ENCODE measurements around the gene AGAP1.

The AGAP1 gene

GRCh38 chr2:235489897-235490296 lies 3.9 kb upstream of the AGAP1 start:
- no peak for DNase-seq (ENCODE audit: low read depth)

- no peak for DNase-seq (ENCODE audit: low read depth)
Observed at GRCh38 chr2:235492850-235493344, 946 bp upstream of the AGAP1 start.

- no peak for DNase-seq (ENCODE audit: low read depth)
Observed at GRCh38 chr2:235493402-235493774, 455 bp upstream of the AGAP1 start.

GRCh38 chr2:235494716-235495372 lies 1.0 kb downstream of the AGAP1 start:
- DNase-seq (ENCODE audit: low read depth), result no peak

GRCh38 chr2:235495373-235496238 lies 1.8 kb downstream of the AGAP1 start:
- DNase-seq (ENCODE audit: low read depth), result no peak

- no peak for DNase-seq (ENCODE audit: low read depth)
Observed at GRCh38 chr2:235496239-235496621, 2.4 kb downstream of the AGAP1 start.

GRCh38 chr2:235497096-235497495 lies 3.3 kb downstream of the AGAP1 start:
- DNase-seq (ENCODE audit: low read depth), result no peak

GRCh38 chr2:235498541-235498940 lies 4.7 kb downstream of the AGAP1 start:
- DNase-seq (ENCODE audit: low read depth), result no peak

- DNase-seq (ENCODE audit: low read depth), result no peak
Observed at GRCh38 chr2:235498946-235499812, 5.3 kb downstream of the AGAP1 start.

GRCh38 chr2:235500110-235500760 lies 6.4 kb downstream of the AGAP1 start:
- no peak for DNase-seq (ENCODE audit: low read depth)

GRCh38 chr2:235500761-235501672 lies 7.2 kb downstream of the AGAP1 start:
- DNase-seq (ENCODE audit: low read depth), result no peak

- no peak for DNase-seq (ENCODE audit: low read depth)
Observed at GRCh38 chr2:235501673-235502031, 7.8 kb downstream of the AGAP1 start.

GRCh38 chr2:235502336-235502735 lies 8.5 kb downstream of the AGAP1 start:
- no peak for DNase-seq (ENCODE audit: low read depth)

- DNase-seq (ENCODE audit: low read depth), result no peak
Observed at GRCh38 chr2:235504441-235505180, 10.8 kb downstream of the AGAP1 start.

GRCh38 chr2:235505181-235505741 lies 11.4 kb downstream of the AGAP1 start:
- no peak for DNase-seq (ENCODE audit: low read depth)

GRCh38 chr2:235506291-235506996 lies 12.6 kb downstream of the AGAP1 start:
- DNase-seq (ENCODE audit: low read depth), result no peak

- DNase-seq (ENCODE audit: low read depth), result no peak
Observed at GRCh38 chr2:235506997-235507615, 13.3 kb downstream of the AGAP1 start.

- DNase-seq (ENCODE audit: low read depth), result no peak
Observed at GRCh38 chr2:235507928-235508327, 14.1 kb downstream of the AGAP1 start.
